HEK293 (cell line): ENCODE measurements around the gene LYVE1.

Source experiments
- CTCF ChIA-PET: fragments of 350-600 bp; formaldehyde crosslinking; extraction: SDS; loops from one replicate; lab custom pipeline; 2021; ENCODE audit warnings: antibody characterized with exemption; lab: Yijun Ruan, JAX
- POLR2A ChIA-PET: fragments of 300-600 bp; formaldehyde crosslinking; extraction: SDS; loops from one replicate; lab custom pipeline; 2020; ENCODE audit warnings: antibody characterized with exemption, inconsistent platforms; lab: Yijun Ruan, JAX
- H3K27ac ChIP-seq: fragments of 200-500 bp; sonication (Bioruptor generic); 2 replicates; pipeline ENCODE4 v1.5.1; 2014; ENCODE audit warnings: low read depth, low read length, control low read depth, inconsistent platforms; ENCODE audit errors: extremely low read depth
- H3K36me3 ChIP-seq, 2 experiments: fragments of 200-500 bp in 1 of 2; sonication (Bioruptor generic) in 1 of 2; 1 replicate in 1 of 2; 2 replicates in 1 of 2; pipeline ENCODE4 v1.5.1; 2014 to 2017; ENCODE audit warnings: inconsistent platforms in 2 of 2, low read length in 2 of 2; ENCODE audit not compliant: control insufficient read depth in 2 of 2, insufficient read depth in 1 of 2
- H3K4me1 ChIP-seq: fragments of 200-500 bp; sonication (Bioruptor generic); 2 replicates; pipeline ENCODE4 v1.5.1; 2014; ENCODE audit warnings: mild to moderate bottlenecking, low read length, inconsistent platforms; ENCODE audit not compliant: control insufficient read depth, insufficient read depth
- H3K4me3 ChIP-seq: 2 replicates; pipeline ENCODE4 v1.5.1; 2011; ENCODE audit warnings: low read depth, mild to moderate bottlenecking, control low read depth, low read length, moderate library complexity
- H3K9me3 ChIP-seq: fragments of 200-500 bp; sonication (Bioruptor generic); 2 replicates; pipeline ENCODE4 v1.5.1; 2014; ENCODE audit warnings: low read depth, low read length, inconsistent platforms; ENCODE audit not compliant: control insufficient read depth, insufficient read depth
- HIC1 ChIP-seq: fragments of 450-650 bp; formaldehyde crosslinking; IDR thresholded peaks from 2 replicates; pipeline ENCODE4 v1.5.1; 2016; ENCODE audit warnings: missing biosample characterization, missing genetic modification characterization
- SALL2 ChIP-seq: fragments of 450-650 bp; formaldehyde crosslinking; IDR thresholded peaks from 2 replicates; pipeline ENCODE4 v1.5.0; 2017; ENCODE audit warnings: missing biosample characterization, mild to moderate bottlenecking, missing genetic modification characterization, borderline replicate concordance
- ZNF112 ChIP-seq: fragments of 450-650 bp; formaldehyde crosslinking; IDR thresholded peaks from 2 replicates; pipeline ENCODE4 v1.5.0; 2017; ENCODE audit warnings: missing biosample characterization, missing genetic modification characterization
- ZNF155 ChIP-seq: fragments of 450-650 bp; formaldehyde crosslinking; IDR thresholded peaks from 2 replicates; pipeline ENCODE4 v1.5.1; 2016; ENCODE audit warnings: missing biosample characterization, missing genetic modification characterization
- ZNF311 ChIP-seq: fragments of 450-650 bp; formaldehyde crosslinking; IDR thresholded peaks from 2 replicates; pipeline ENCODE4 v1.5.1; 2017; ENCODE audit warnings: missing biosample characterization, missing genetic modification characterization, borderline replicate concordance
- ZNF513 ChIP-seq: fragments of 450-650 bp; IDR thresholded peaks from 2 replicates; pipeline ENCODE4 v1.5.1; 2018; ENCODE audit warnings: missing biosample characterization, missing genetic modification characterization
- ZNF645 ChIP-seq: fragments of 450-650 bp; formaldehyde crosslinking; IDR thresholded peaks from 2 replicates; pipeline ENCODE4; 2016; ENCODE audit warnings: missing biosample characterization, missing genetic modification characterization
- ZNF658 ChIP-seq: fragments of 450-650 bp; formaldehyde crosslinking; IDR thresholded peaks from 2 replicates; pipeline ENCODE4; 2016; ENCODE audit warnings: missing biosample characterization, missing genetic modification characterization
- ZNF704 ChIP-seq: fragments of 450-650 bp; formaldehyde crosslinking; IDR thresholded peaks from 2 replicates; pipeline ENCODE4 v1.5.1; 2016; ENCODE audit warnings: missing biosample characterization, missing genetic modification characterization
- ZNF843 ChIP-seq: fragments of 450-650 bp; formaldehyde crosslinking; IDR thresholded peaks from 2 replicates; pipeline ENCODE4 v1.5.1; 2016; ENCODE audit warnings: missing biosample characterization, missing genetic modification characterization
- ZSCAN4 ChIP-seq: fragments of 450-650 bp; formaldehyde crosslinking; IDR thresholded peaks from 2 replicates; pipeline ENCODE4 v1.5.1; 2017; ENCODE audit warnings: missing biosample characterization, missing genetic modification characterization

LYVE1 gene

GRCh38 chr11:10606536-10607208, 38.2 kb upstream of the LYVE1 start:
- H3K4me1 ChIP-seq = no peaks in the 10 kb centered on the region
- no peaks in the 10 kb centered on the region for H3K9me3 ChIP-seq
- no peak overlapping the region for H3K27ac ChIP-seq
- ChIA-PET CTCF (no interaction called here), POLR2A (no interaction called here)
- H3K36me3 ChIP-seq = no peaks in the 10 kb centered on the region
- no peak overlapping the region for H3K4me3 ChIP-seq
- TF ChIP-seq HIC1 = no peak
- TF ChIP-seq ZSCAN4 = no peak

- H3K27ac ChIP-seq = no peak overlapping the region
- H3K4me3 ChIP-seq = no peak overlapping the region
- no peaks in the 10 kb centered on the region for H3K36me3 ChIP-seq
- no peaks in the 10 kb centered on the region for H3K4me1 ChIP-seq
- ChIA-PET CTCF (interaction anchor here (0.8 to 1.3 kb wide), 2 partner anchors 48 to 239 kb away, joined by 3 read pairs; no protein-coding TSS in a partner anchor), POLR2A (no interaction called here)
- no peaks in the 10 kb centered on the region for H3K9me3 ChIP-seq
- TF ChIP-seq ZNF311 (tag by site-specific recombination) (no peak), ZNF513 (tag by site-specific recombination) (no peak), ZNF155 (no peak)
Observed at GRCh38 chr11:10605941-10606381, 37.5 kb upstream of the LYVE1 start.

GRCh38 chr11:10604798-10605197, 36.3 kb upstream of the LYVE1 start:
- Histone ChIP-seq H3K4me3 (no peak overlapping the region), H3K4me1 (no peaks in the 10 kb centered on the region)
- TF ChIP-seq ZNF112 (tag by site-specific recombination) (no peak), SALL2 (tag by site-specific recombination) (no peak), ZNF658 (tag by site-specific recombination) (no peak), ZNF843 (tag by site-specific recombination) (no peak), ZNF704 (tag by site-specific recombination) (no peak), ZNF645 (no peak)
- TF ChIP-seq, all 188 proteins: peak for 0
- no peak overlapping the region for H3K27ac ChIP-seq
- ChIA-PET CTCF (interaction anchor here (0.5 to 1.2 kb wide), 5 partner anchors 20 to 301 kb away, joined by 3 read pairs; no protein-coding TSS in a partner anchor), POLR2A (no interaction called here)
- H3K9me3 ChIP-seq = no peaks in the 10 kb centered on the region
- H3K36me3 ChIP-seq = no peaks in the 10 kb centered on the region
